GM12891 (cell line): ENCODE results near the gene CBLN1.
"Not testable (repeated sequence)": the region's sequence is repeated elsewhere in the genome, so short reads cannot be mapped to it uniquely, and the experiment has no call there.

ENCODE experiments used
- DNase-seq: peaks from one replicate; pipeline ENCODE4 v3.0.0; 2011; ENCODE audit warnings: low spot score; ENCODE audit not compliant: insufficient read length
- FAIRE-seq: peaks from 2 replicates; lab custom pipeline; 2011; peaks lifted over from hg19 to GRCh38; lab: Jason Lieb, UNC
- PAX5 ChIP-seq: IDR thresholded peaks from 2 replicates; pipeline ENCODE4 v1.6.1; 2011; ENCODE audit warnings: low read length, moderate library complexity, mild to moderate bottlenecking; ENCODE audit not compliant: insufficient read depth, severe bottlenecking
- POLR2A ChIP-seq: IDR thresholded peaks from 2 replicates; pipeline ENCODE4 v1.6.1; 2011; ENCODE audit warnings: low read depth, low read length, control low read depth
- POLR2AphosphoS5 ChIP-seq: IDR thresholded peaks from 2 replicates; pipeline ENCODE4 v1.6.1; 2011; ENCODE audit warnings: low read depth, low read length, control low read depth
- POU2F2 ChIP-seq: IDR thresholded peaks from 2 replicates; pipeline ENCODE4 v1.6.1; 2011; ENCODE audit warnings: low read depth, mild to moderate bottlenecking, control low read depth, low read length, moderate library complexity
- SPI1 ChIP-seq: IDR thresholded peaks from 2 replicates; pipeline ENCODE4 v1.6.1; 2011; ENCODE audit warnings: low read depth, low read length, control low read depth
- TAF1 ChIP-seq: IDR thresholded peaks from 2 replicates; pipeline ENCODE4 v1.6.1; 2011; ENCODE audit warnings: low read depth, low read length, control low read depth

CBLN1 gene

DNA sequence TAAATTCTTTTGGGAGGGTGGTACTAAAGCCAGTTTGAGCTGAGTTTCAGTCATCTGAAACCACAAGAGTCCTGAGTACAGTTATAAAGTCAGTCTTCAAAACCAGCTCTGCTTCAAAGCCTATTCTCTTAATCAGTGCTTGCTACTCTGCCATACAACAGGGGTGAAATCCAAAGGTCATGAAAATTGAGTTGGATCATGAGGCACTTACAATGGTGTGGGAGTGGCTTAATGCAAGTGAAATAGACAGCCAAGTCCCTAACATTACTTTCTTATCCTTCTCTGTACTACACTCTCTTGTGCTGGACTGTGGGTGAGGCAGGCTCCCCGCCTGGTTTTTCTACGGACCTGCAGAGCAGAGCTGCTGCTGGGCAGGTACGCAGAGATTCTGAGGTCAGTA is 12.4 kb downstream of the CBLN1 start:
- no peak for TF ChIP-seq POLR2A
- no peak for FAIRE-seq

DNA sequence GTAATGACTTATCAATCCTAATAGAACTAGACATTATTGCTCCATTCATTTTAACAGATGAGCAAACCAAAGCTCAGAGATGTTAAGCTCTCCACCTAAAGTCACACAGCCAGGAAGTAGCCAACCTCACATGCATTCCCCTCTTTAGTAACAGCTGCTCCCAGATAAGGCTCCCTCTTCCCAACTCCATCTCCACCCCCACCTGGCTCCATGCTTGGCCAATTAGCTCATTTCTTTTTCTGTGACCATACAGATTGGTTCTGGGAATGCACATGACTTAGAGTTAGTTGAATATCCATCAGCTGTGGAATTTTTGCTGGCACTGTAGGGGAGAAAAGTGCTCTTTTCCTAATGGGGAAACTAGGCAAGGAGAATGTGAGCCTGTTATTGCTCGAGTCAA is 13.0 kb downstream of the CBLN1 start:
- TF ChIP-seq SPI1: no peak
- TF ChIP-seq POLR2AphosphoS5: no peak
- TF ChIP-seq TAF1: no peak
- TF ChIP-seq PAX5: no peak
- TF ChIP-seq POLR2A: no peak
- no peak for TF ChIP-seq POU2F2
- no peak for DNase-seq
- FAIRE-seq: no peak

More for the DNA sequence above, 12.4 kb downstream of the CBLN1 start:
- DNase-seq: no peak

DNA sequence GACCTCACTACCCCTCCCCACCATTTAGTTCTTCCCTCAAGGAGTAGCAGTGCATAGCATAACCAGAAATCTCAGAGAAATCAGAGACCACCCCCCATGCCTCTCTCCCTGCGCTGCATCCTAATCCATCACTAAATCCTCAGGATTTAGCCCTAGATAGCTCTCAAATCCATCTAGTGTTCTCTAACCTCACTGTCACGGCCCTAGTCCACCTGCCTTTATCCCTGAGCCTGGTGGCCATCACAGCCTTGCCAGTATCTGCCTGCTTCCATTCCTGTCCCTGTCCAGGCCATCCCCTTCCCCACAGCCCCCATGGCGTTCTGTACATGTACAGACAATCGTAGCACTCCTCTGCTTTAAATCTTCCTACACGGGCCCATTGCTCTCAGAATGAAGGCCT is 19.1 kb downstream of the CBLN1 start:
- DNase-seq (no peak), FAIRE-seq (no peak)
- TF ChIP-seq PAX5: no peak

DNA sequence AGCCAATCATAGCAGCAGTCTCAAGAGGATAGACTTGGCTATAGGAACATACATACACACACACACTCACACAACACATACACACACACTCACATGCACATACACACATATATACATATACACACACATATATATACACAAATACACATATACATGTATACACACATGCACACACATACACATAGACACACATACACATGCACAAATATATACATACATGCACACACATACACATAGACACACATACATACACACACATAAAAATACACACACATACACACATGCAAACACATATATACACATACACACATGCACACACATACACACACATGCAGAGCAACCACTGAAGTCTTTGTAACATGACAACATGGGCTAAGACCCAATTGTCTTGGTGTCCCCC is 19.7 kb downstream of the CBLN1 start:
- FAIRE-seq (no peak), DNase-seq (no peak)
- TF ChIP-seq POLR2AphosphoS5 (no peak), SPI1 (no peak), POU2F2 (no peak), PAX5 (no peak), TAF1 (no peak), POLR2A (no peak)

DNA sequence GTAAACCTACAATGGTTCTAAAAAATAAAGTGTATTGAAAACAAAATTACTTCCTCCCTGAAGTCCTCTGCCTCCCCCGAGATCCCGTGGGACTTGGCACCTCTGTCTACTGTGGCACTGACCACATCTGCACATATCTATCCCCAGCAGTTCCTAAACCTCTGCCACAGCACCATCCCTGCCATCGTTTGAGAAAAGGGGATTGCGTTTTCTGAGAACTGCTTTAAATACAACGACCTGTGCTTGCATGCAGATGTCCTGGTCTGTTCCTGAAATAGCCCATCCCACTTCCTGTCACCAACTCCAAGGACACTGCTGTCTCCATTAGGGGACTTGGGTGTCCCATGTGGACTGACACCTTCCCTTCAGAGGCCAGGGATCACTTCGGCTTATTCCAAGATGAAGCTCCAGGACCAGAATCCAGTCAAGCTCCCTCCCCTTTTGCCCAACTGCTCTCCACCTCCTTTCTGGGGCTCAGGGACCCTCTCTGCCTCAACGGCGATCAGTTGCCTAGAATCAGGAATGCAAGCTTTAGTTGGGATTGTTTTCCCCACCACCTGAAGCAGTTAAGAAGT is 20.6 kb downstream of the CBLN1 start:
- DNase-seq (no peak), FAIRE-seq (no peak)
- TF ChIP-seq SPI1 (no peak), POU2F2 (no peak), TAF1 (no peak), PAX5 (no peak), POLR2A (no peak), POLR2AphosphoS5 (no peak)

DNA sequence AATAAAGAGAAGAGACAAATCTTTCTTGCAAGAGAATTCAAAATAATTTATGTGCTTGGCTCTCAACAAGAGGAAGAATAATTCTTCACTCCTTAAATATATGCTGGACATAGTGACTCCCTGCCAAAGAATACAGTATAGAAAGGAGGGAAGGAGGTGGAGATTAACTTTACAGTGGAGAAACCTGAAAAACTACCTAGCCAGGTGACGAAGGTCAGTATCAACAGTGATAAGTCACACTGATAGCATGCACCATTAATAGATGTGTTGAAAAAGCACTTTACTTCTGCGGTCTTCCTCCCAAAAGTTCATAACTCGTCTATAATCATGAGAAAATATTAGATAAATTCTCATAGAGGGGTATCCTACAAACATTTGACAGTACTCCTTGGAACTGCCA is 21.4 kb downstream of the CBLN1 start:
- DNase-seq: no peak
- no peak for FAIRE-seq
- no peak for TF ChIP-seq POLR2A
- no peak for TF ChIP-seq SPI1
- TF ChIP-seq POLR2AphosphoS5: no peak

DNA sequence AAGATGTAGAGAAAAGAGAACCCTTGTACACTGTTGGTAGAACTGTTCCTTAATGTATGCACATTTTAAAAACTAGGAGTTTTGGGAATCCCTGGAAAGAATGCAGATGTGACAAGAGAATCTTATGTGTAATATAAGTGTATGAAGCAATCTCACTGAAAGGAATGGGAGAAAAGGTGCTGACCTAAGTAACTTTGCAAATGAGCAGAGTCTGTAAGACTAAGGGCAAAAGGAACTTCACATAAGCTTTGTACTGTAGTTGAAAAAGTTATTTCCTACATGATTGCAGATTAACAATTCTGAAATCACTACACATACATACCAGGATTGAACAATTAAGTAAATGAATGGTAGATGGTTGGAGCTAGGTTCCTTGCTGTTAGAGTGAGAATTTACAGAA is 22.3 kb downstream of the CBLN1 start:
- DNase-seq: no peak
- TF ChIP-seq PAX5: no peak
- TF ChIP-seq SPI1: no peak
- TF ChIP-seq TAF1: no peak
- TF ChIP-seq POU2F2: no peak
- TF ChIP-seq POLR2A: no peak
- TF ChIP-seq POLR2AphosphoS5: no peak
- FAIRE-seq: no peak

DNA sequence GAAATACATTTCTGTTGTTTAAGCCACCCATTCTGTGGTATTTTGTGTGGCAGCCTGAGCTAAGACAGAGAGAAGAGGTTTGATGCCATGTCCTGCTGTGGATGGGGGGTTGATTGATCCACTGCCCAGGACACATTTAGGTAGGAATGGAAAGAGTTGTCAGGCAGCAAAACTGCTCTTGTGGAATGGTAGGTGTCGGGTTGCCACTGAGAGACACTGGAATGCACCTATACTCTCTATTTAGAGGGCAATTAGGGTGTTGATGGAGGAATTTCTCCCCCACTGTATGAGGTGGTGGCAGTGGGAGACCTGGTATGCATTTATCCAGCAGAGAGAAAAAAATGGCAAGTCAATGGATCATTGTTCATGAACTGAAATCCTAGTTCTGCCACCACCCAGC is 30.9 kb downstream of the CBLN1 start:
- FAIRE-seq (no peak), DNase-seq (no peak)
- TF ChIP-seq PAX5 (no peak), SPI1 (no peak), POLR2AphosphoS5 (no peak), TAF1 (no peak), POU2F2 (no peak), POLR2A (no peak)

DNA sequence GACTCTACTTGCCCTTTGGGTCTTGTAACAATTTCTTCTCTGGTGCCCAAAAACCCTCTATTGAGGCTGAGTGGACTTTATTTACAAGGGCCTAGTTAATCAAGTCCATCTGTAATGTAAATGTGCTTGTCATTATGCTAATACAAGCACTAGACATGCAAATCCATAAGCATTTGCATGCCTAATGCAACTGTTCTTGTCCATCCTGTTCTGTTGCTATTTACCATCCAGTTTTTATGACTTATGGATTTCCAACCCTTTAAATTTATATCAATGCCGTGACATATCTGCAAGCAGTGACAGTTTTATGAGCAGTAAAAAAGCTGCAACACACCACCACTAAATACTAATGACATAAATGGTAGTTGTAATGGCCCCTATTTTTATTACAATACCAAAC is 33.4 kb downstream of the CBLN1 start:
- DNase-seq: no peak
- TF ChIP-seq POLR2A: no peak
- TF ChIP-seq PAX5: no peak
- no peak for TF ChIP-seq SPI1
- TF ChIP-seq POU2F2: no peak
- TF ChIP-seq POLR2AphosphoS5: no peak
- no peak for TF ChIP-seq TAF1
- no peak for FAIRE-seq

DNA sequence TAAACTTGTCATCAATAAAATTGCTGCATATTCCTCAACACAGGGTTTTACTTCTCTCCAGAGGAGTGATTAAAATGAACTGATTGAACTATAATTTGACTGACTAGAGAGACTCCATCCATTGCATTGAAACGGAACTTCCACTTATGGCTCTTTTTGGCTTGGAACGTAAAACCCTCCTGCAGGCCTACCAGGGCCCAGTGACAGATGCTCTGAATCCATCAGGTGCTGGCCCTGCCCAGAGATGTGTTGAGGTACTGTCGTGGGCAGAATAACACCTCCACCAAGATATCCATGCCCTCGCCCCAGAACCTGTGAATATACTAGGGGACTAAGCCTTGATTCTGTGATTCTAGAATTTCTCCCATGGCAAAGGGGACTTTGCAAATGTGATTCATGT is 45.4 kb downstream of the CBLN1 start:
- FAIRE-seq (no peak), DNase-seq (no peak)
- TF ChIP-seq POLR2AphosphoS5 (no peak), POU2F2 (no peak), SPI1 (no peak)

DNA sequence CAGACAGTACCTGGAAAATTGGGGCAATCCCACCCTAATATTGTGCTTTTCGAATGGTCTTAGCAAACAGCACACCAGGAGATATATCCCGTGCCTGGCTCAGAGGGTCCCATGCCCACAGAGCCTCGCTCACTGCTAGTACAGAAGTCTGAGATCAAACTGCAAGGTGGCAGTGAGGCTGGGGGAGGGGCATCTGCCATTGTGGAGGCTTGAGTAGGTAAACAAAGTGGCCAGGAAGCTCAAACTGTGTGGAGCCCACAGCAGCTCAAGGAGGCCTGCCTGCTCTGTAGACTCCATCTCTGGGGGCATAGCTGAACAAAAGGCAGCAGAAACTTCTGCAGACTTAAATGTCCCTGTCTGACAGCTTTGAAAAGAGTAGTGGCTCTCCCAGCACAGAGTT is 53.3 kb downstream of the CBLN1 start:
- not testable (repeated sequence) for DNase-seq, FAIRE-seq
